ENCODE measurements around the gene TCF15. TPM values are rescaled to one million over a fixed set of nuclear protein-coding genes. Genes with fewer than 3 reads are reported as not detected.

Gene TCF15
- total RNA-seq, 4 donors from 2014 or later = 0.51 to 1.0 (median 0.97) TPM; not detected in 1

DNA sequence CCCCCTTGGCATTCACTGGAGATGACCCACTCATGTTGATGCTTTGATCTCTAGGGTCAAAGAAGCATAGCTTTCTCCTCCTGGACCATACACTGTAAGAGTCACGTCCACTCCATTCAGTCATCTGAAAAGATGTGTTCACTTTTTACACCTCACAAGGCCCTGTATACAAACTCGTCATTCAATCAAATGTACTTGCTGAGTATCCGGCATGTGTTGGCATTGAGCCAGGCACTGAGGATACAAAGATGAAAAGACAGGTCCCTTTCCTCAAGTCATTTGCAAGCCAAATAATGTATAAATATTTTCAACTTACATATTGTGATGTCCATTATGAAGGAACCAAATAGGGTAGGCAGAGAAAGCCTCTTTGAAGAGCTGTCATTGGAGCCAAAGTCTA is 34.0 kb downstream of the TCF15 start:
- H3K4me1 ChIP-seq = no peaks in the 10 kb centered on the region
- TF ChIP-seq, protein P1, sequence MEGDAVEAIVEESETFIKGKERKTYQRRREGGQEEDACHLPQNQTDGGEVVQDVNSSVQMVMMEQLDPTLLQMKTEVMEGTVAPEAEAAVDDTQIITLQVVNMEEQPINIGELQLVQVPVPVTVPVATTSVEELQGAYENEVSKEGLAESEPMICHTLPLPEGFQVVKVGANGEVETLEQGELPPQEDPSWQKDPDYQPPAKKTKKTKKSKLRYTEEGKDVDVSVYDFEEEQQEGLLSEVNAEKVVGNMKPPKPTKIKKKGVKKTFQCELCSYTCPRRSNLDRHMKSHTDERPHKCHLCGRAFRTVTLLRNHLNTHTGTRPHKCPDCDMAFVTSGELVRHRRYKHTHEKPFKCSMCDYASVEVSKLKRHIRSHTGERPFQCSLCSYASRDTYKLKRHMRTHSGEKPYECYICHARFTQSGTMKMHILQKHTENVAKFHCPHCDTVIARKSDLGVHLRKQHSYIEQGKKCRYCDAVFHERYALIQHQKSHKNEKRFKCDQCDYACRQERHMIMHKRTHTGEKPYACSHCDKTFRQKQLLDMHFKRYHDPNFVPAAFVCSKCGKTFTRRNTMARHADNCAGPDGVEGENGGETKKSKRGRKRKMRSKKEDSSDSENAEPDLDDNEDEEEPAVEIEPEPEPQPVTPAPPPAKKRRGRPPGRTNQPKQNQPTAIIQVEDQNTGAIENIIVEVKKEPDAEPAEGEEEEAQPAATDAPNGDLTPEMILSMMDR (IDR thresholded peaks at IDR 0.05) = no peak
- no peak for TF ChIP-seq POLR2A (IDR thresholded peaks at IDR 0.05)
- H3K9me3 ChIP-seq = no peaks in the 10 kb centered on the region
- no peak overlapping the region for H3K27ac ChIP-seq
- no peak overlapping the region for H3K4me3 ChIP-seq
- no peaks in the 10 kb centered on the region for H3K27me3 ChIP-seq
- H3K36me3 ChIP-seq = no peaks in the 10 kb centered on the region
- no peak for DNase-seq
- intact Hi-C loops (cut with DNase I; ENCODE audit: low total_unique reads) = no loop called here

DNA sequence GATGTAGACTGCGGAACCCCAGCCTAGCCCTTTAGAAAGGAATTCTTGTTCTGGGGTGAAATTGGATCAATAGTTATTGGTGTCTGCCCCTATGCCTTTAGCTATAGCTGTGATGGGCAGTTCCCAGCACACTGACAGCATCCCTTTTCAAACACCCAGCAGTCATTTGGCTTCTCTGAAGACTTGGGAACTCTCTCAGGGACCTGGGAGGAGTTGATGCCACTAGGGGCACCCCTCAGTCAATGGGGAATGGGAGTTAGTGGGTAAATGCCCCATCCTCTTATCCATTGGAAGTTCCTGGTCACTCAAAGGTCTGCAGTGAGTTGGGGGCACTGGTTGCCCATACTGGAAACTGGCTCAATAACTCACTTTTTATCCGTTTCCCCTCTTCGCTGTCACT is 34.9 kb downstream of the TCF15 start:
- H3K36me3 ChIP-seq = no peaks in the 10 kb centered on the region
- intact Hi-C loops (cut with DNase I; ENCODE audit: low total_unique reads) = no loop called here
- no peak overlapping the region for H3K4me3 ChIP-seq
- TF ChIP-seq, protein P1 (IDR thresholded peaks at IDR 0.05) = no peak
- no peak for TF ChIP-seq POLR2A (IDR thresholded peaks at IDR 0.05)
- DNase-seq = no peak
- no peaks in the 10 kb centered on the region for H3K4me1 ChIP-seq
- H3K27me3 ChIP-seq = no peaks in the 10 kb centered on the region
- no peaks in the 10 kb centered on the region for H3K9me3 ChIP-seq
- H3K27ac ChIP-seq = no peak overlapping the region

- Histone ChIP-seq H3K4me3 (no peak overlapping the region), H3K4me1 (no peaks in the 10 kb centered on the region), H3K27ac (peak overlapping the region in 1 of 2 donors; percentile 33), H3K27me3 (no peaks in the 10 kb centered on the region), H3K36me3 (no peaks in the 10 kb centered on the region), H3K9me3 (no peaks in the 10 kb centered on the region)
- intact Hi-C loops (cut with DNase I; ENCODE audit: low total_unique reads) = no loop called here
- TF ChIP-seq, protein P1 (IDR thresholded peaks at IDR 0.05) = no peak
- TF ChIP-seq POLR2A (IDR thresholded peaks at IDR 0.05) = no peak
- DNase-seq = no peak
These were observed 35.7 kb downstream of the TCF15 start for GRCh38 chr20:574297-574942.

DNA sequence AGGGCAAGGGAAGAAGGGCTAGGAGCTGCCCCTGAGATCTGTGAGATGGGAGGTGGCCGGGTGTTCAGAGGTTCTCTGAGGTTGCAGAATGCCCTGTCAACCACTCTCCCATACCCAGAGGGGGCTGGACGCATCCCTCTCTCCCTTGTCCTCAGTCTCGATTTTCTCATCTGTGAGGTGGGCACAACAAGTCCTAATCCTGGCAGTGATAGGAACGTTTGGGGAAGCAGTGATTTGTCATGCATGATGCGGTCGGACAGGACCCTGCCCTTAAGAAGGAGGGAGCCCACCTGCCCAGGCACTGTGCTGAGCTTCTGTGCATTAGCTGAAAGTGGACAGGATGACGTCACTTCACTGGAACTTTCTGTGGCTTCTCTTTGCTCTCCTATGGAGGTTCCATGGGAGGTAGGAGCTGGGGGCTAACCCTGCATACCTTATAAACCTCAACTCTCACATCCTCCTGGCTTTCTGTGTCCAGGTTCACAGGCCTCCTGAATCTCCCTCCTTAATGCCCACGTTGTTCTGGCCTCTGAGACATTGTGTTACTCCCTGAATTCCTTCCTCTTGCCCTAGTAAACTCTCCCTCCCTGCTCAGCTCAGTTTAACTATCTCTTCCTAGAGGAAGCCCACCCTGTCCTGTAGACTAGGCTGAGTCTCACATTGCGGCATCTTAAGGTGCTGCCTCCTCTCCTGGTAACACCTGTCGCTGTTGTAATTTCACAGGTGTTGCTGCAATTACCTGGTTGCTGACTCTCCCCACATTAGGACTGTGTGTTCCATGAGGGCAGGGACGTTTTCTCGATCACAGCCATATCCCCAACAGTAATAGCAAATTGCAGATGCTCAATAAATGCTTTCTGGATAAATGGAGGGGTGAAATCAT is 36.5 kb downstream of the TCF15 start:
- Histone ChIP-seq H3K4me3 (no peak overlapping the region), H3K36me3 (no peaks in the 10 kb centered on the region), H3K9me3 (no peaks in the 10 kb centered on the region), H3K27me3 (no peaks in the 10 kb centered on the region), H3K27ac (peak overlapping the region in 1 of 2 donors; percentile 33), H3K4me1 (no peaks in the 10 kb centered on the region)
- intact Hi-C loops (cut with DNase I; ENCODE audit: low total_unique reads) = no loop called here
- no peak for DNase-seq
- TF ChIP-seq POLR2A (IDR thresholded peaks at IDR 0.05) = no peak
- TF ChIP-seq, protein P1 (IDR thresholded peaks at IDR 0.05) = no peak

- no peaks in the 10 kb centered on the region for H3K36me3 ChIP-seq
- no peak overlapping the region for H3K27ac ChIP-seq
- no peak for TF ChIP-seq POLR2A (IDR thresholded peaks at IDR 0.05)
- TF ChIP-seq, protein P1 (IDR thresholded peaks at IDR 0.05) = no peak
- no peaks in the 10 kb centered on the region for H3K27me3 ChIP-seq
- H3K4me1 ChIP-seq = no peaks in the 10 kb centered on the region
- intact Hi-C loops (cut with DNase I; ENCODE audit: low total_unique reads) = no loop called here
- H3K9me3 ChIP-seq = no peaks in the 10 kb centered on the region
- no peak overlapping the region for H3K4me3 ChIP-seq
- no peak for DNase-seq
These were observed 37.4 kb downstream of the TCF15 start for GRCh38 chr20:572727-573126.
